ENCODE data around the gene EPHA3. TPM values are rescaled to one million over a fixed set of nuclear protein-coding genes. Genes with fewer than 3 reads are reported as not detected.

The EPHA3 gene
- total RNA-seq, 1 donor from 2014 or later: 9.2 TPM

DNA sequence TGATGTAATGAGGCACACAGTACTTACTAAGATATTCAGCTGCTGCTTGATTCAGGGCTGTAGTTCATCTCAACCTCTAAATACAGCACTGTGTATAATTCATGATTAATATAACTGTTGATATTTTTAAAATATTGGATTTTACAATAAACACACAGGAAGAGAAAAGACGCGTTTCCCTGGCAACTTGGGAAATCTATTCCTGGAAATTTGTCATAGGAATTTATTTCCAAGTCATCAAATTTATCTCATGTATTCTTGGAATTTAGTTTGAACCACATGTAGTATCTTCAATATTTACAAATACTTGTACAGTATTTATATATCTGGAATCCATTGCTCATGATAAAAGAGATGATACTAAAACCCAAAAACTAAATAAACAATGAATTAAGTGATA lies 30.6 kb downstream of the EPHA3 start:
- no peak for DNase-seq (ENCODE audit: low spot score)
- intact Hi-C loops (cut with DNase I): no loop called here

DNA sequence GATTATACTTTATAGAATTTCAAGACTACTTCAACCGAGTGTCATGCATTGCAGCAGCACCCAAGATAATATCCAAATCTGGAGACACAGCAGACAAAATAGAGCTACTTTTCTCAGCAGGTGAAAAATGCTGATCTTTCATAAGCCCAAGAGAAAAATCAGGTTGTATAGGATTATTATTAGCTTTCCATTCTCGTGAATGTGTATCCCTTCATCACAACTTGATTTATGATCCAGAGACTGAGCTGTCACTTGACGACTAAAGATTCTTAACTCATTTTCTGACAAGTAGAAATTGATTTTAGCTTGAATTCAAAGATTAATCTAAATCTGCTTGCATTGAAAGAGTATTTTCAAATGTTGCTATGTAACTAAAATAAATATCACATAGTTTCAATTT lies 32.4 kb downstream of the EPHA3 start:
- no peak for DNase-seq (ENCODE audit: low spot score)
- intact Hi-C loops (cut with DNase I): no loop called here

DNA sequence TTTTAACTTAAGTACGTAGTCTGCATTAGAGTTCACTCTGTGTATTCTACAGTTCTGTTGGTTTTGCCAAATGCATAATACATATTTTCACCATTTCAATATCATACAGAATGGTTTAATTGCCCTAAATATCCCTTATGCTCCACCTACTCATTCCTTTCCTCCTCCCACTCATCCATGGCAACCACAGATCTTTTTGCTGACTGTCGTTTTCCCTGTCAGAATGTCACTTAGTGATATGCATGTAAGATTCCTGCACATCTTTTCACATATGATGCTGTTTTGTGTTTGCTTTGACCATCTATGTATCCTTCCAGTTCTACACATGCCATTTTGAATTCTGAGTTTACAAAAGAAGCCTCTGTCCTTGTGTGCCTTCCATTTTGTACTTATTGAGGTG lies 36.7 kb downstream of the EPHA3 start:
- DNase-seq (ENCODE audit: low spot score): no peak
- intact Hi-C loops (cut with DNase I): no loop called here

DNA sequence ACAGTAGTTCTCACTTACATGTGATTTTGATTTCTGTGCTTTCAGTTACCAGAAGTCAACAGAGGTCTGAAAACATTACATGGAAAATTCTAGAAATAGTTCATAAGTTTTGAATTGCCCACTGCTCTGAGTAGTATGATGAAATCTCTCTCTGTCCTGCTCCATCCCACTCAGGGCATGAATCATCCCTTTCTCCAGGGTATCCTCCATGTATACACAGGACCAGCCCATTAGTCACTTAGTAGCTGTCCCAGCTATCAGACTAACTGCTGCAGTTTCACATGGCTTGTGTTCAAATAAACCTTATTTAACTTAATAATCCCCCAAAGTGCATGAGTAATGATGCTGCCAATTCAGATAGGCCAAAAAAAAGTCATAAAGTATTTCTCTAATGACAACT lies 38.6 kb downstream of the EPHA3 start:
- DNase-seq (ENCODE audit: low spot score): no peak
- intact Hi-C loops (cut with DNase I): no loop called here

DNA sequence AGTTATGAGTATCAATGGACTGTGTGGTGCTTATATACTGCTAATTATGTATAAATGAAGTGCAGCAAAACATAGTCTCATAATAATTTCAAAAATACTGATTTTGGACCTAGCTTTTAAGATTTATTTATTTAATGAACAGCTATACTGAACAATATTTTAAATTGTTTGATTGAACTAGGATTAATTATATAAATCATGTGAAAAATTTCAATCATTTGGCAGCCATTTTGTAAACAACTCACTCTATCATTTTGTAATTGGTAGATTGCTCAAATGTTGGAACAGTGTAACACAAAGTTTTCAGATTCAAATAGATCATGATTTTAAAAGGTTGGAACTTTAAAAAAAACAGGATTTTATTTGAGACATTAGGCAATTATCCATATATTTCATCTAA lies 47.0 kb downstream of the EPHA3 start:
- DNase-seq (ENCODE audit: low spot score): no peak
- intact Hi-C loops (cut with DNase I): no loop called here

DNA sequence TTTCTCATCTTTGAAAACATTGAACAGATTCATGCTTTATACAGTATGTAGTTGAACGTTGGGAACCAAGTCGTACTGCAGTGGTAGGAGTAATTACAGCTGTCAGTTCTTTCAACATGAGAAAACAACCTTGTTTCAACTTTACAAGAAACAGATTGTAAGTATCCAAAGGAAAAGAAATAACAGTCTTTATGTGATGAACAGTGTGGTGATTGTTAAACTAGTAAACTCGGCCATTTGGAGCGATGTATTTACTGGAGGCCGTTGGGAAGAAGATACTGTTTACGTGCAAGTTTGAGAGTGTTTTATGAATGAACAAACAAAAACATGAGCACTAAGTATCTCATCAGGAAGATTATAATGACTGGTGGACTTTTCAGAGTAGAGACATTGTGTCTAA lies 48.4 kb downstream of the EPHA3 start:
- intact Hi-C loops (cut with DNase I): no loop called here
- DNase-seq (ENCODE audit: low spot score): no peak

DNA sequence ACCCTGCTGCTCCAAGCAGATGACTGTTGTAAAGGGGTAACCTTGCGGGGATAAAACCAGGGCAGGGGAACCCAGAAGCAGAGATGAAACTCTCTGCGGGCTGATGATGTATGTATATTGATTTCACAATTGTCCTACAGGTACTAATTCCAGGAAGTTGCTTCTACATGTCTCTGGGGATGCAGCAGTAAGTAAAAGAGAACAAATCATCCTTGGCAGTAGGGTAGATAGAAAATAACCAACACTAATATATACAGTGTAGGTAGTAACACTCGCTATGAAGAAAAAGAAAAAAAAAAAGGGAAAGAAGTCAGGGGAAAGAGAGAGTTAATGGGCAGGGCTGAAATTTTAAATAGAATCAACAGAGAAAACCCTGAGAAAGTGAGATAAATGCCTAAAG lies 50.2 kb downstream of the EPHA3 start:
- intact Hi-C loops (cut with DNase I): no loop called here
- no peak for DNase-seq (ENCODE audit: low spot score)

DNA sequence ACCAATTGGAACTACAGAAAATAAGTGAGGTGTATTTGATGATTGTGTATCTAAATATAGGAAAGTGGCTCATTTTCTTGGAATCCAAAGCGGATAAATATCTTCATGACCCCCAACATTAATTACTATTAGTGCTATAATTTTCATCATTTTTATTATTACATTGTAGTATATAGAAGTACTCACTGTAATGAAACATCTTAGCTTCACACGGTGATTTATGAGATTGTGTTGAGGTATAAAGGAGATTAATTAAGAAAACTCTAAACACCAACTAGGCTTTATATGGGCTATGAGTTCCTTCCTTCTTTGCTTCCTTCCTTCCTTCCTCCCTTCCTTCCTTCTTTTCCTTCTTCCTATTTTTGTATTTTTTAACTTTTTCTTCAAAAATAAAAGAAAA lies 52.2 kb downstream of the EPHA3 start:
- no peak for DNase-seq (ENCODE audit: low spot score)
- intact Hi-C loops (cut with DNase I): no loop called here

DNA sequence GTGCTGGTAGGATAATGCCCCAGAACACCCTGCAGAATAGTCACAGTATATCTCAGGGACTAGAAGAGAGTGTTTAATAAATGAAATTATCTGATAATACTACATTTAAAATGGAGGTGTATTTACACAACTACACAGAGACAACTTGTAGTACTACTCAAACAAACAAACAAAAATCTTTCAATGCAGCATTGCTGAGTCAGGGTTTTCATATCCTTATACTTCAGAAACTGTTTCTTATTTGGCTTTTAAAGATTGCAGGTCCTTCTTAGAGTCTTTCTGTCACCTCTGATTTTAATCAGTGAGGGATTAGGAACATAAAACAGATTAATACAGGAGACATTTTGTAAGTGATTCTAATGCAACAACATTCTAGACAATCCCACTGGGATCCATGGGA lies 57.4 kb downstream of the EPHA3 start:
- intact Hi-C loops (cut with DNase I): no loop called here
- DNase-seq (ENCODE audit: low spot score): no peak

DNA sequence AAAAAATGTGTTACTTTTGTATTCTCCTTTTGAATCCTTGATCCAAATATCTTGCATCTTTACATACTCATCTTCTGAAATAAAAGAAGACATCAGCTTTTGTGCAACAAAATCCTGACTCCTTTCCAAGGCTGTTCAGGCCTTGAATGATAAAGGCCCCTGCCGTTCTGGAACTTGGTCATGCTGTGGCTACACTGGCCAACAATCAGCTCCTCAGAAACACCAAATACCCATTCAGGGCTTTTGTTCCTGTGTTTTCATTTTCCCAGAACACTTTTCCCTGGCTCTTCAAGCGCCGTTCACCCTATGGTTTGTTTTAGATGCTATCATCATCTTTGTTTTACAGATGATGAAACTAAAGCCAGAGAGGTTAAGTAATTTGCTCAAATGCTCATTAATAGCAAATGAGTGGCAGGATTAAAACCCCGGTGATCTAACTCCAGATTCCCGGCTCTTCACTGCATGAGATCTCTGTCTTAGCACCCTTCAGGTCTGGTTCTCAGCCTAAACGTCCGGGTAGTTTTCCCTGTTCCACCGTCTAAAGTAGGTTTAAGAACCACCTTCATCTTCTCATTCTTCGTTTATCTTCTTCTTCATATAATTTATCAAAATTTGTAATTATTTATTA lies 58.3 kb downstream of the EPHA3 start:
- DNase-seq (ENCODE audit: low spot score): no peak
- intact Hi-C loops (cut with DNase I): no loop called here

DNA sequence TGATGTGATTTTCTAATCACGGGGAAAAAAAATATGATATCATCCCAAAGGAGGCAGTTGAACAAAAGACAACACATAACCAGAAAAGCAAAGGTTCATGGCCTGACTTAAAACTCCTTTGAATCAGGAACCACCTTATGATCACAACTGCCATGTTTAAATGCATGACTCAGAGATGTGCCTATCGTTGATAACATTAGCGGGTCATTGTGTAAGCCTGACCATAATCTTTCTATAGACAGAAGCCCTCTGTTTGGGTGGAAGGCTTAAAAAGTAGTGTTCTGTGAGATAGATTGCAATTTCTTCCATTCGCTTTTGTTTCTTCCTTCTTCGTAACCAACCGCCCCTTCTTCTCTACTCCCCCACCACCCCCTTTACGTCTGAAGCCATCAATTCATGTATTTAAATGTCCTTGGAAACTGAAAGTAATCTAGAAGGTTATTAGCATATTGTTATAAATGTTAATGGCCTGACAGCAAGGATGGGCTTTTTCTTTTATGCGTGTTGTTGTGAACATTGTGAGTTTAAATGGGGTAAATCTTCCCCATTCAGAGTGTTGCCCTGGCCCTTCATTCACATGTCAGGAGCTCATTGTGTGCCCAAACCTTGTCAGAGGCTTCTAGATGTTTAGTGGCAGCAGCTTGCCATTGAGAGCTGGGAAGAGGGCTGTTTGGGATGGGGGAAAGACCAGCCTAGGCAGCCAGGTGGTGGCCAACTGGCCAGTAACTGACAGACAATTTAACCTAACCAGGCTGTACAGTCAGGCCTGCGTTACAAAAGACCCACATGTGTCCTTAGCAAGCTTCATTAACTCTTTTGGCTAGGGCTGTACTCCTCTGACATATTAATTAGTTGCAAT lies 64.5 kb downstream of the EPHA3 start:
- intact Hi-C loops (cut with DNase I): no loop called here
- no peak for DNase-seq (ENCODE audit: low spot score)

DNA sequence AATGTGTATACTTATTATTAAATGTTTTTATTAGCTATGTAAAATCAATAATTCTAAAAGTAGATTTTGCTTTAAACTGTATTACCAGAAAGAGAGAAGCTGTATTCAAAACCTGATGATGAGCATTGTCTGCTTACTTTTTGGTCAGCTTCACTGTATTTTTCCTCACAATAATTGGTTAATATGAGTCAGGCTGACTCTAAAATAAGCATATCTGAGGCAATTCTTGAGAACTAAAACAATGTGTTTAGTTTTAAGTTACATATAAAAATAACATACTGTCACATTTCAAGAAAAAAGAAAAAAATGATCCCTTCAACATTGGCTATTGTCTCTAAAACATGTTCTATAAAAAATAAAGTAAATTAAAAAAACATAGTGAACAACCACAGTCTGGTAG lies 66.1 kb downstream of the EPHA3 start:
- intact Hi-C loops (cut with DNase I): no loop called here
- DNase-seq (ENCODE audit: low spot score): no peak

DNA sequence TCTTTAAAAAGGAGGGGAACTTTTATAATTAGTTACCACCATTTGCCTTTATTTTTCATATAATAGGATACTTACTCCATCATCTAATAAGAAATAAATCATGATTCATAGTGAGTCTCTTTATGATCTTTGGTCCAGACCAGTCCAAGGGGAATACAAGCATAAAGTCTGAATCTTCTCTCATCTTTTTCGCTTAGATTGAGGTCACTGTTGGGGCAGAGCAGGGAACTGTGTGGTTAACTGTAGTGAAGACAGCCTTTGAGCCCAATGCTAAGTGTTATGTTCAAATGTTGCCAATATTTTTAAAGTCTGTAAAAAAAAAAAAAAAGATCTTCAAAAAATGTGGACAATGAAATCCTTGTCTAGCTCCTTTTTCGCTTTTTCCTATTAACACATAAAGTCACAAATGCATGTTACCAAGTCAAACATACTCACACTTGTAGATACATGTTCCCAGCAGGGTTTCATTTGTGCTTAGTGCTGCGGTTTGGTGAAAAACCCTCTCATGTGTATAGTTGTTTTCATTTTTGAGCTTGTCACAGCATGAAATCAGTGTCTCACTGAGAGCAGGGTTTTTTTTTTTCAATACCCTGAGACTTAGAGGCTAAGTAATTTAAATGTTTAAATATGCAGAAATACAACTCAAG lies 72.1 kb downstream of the EPHA3 start:
- intact Hi-C loops (cut with DNase I): no loop called here
- no peak for DNase-seq (ENCODE audit: low spot score)

DNA sequence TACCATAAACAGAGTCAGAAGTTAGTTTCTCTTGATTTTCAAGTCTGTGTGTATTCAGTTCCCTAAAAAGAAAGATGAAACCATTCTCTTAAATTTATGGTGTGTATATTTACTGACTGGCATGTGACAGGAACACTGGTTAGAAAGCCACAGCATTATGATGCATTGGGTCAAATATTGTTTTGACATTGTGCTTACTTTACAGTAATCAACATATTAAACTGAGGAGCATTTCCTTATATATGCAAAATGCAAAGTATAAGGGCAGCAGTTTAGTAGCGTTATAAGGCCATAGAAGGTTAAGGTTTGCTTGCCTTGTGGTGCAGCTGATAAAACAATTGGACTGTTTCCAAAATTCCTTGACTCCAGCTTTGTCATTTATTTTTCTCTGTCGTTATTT lies 72.9 kb downstream of the EPHA3 start:
- intact Hi-C loops (cut with DNase I): no loop called here
- DNase-seq (ENCODE audit: low spot score): no peak

DNA sequence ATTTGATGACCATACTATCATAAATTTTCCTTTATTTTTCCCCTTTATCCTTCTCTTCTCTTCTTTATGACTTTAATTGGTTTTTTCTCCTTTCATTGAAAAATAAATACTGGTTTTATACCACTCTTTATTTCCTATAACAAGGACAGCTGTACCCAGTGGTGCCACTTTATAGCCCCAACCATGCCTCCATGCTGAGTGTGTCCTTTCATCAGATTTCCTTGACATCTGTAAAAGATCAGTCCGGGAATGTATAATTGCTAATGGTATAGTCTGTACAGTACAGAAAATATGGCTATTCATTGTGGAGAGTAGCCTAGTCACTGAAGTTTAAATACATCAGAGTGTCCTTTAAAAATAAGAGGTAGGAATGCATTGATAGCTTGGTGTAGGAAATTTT lies 74.6 kb downstream of the EPHA3 start:
- intact Hi-C loops (cut with DNase I): no loop called here
- no peak for DNase-seq (ENCODE audit: low spot score)

DNA sequence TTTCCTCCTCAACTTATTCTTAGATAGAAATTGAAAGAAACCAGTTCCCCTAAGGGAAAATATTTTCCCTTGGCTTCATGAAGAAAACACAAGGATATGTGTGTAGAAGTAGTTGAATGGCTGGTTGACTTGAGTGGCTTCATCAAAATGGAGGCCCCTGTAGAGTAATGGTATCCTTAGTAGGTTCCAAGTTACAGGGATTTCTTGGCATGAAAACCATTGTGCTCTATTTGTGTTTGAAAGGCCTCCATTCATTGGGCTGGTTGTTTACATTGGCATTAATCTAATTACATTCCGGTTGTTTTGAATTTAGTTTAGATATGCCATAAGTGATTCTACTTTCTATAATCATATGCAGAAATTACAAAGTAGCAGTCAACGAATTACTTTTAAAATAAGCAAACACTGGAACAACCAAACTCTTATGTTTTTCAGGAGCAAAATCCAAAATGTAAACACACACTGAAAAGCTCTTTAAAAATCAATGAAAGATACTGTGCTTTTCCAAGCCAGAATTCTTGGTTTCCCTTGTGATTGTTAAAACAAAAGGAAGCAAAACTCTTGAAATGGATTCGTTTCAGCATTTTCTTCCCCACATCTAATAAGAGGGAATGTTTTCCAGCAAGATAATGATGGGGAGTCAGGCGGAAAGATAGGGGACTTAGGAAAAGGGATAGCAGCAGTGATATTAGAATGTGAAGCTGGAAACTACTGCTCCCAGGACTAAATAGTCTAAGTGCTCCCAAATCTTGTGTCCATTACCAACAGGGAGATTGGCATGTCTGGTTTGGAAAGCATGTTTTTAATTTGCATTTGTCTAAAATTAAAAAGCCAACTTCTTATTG lies 77.0 kb downstream of the EPHA3 start:
- DNase-seq (ENCODE audit: low spot score): no peak
- intact Hi-C loops (cut with DNase I): no loop called here

DNA sequence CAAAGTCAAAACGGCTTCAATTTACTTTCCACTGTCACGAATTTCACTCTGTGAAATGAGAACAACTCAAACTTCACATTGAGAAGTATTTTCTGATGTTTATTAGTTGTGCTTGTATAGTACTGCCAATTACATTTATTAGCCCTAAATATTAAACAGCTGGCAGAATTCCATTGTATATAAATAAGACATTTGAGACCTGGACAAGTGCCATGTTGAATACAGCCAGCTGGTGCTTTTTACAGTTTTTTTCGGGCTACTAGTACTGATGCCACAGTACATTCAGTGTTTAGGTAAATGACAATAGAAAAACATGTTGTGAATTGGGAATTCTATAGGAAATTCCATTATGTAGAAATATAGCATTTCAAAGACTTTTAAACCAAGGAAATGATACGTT lies 79.0 kb downstream of the EPHA3 start:
- DNase-seq (ENCODE audit: low spot score): no peak
- intact Hi-C loops (cut with DNase I): no loop called here

DNA sequence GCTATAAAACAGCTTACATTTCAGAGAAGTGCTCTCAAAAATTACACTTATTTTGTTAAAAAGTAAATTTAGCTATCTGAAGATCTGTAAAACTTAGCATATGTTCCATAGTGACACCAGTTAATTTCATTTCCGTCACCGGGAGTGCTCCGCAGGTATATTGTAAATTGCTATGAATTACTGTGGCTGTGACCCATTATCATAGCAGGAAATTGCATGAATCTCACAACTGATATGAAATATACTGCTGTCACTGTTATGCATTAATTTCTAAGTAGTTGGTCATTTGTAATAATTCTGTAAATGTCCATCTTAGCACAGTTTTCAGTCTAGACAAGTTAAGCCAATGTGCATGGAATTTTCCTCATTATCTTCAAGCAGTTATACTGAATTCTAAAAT lies 91.2 kb downstream of the EPHA3 start:
- intact Hi-C loops (cut with DNase I): no loop called here
- DNase-seq (ENCODE audit: low spot score): no peak

DNA sequence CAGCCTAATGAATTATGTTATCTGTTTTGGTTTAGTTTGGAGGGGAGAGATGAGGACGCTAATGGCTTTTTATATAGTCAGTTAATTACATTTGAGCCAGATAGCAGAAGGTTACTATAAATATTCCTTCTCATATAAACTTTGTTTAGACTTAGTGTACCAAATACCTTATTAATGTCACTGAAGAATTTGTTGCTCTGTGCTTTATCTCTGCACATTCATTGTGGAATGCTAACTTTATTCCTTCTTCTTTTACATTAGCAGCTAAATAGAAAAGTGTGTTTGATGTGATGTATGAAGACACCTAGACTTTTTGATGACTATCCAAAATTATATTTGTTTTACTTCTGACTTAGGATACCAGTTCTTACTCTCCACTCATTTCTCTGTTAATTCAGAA lies 105.2 kb downstream of the EPHA3 start:
- DNase-seq (ENCODE audit: low spot score): no peak

More for the DNA sequence above, 105.2 kb downstream of the EPHA3 start:
- intact Hi-C loops (cut with DNase I): no loop called here

Measured in cardiac septum (tissue), 1 donor.